NCI-H128 (cell line): Measurements from ENCODE around the gene CYP1A1.
"Not testable (repeated sequence)": the region's sequence is repeated elsewhere in the genome, so short reads cannot be mapped to it uniquely, and the experiment has no call there.

ENCODE experiments used
- DNase-seq: peaks from one replicate; lab custom pipeline; 2025; ENCODE audit not compliant: unreplicated experiment; lab: John Stamatoyannopoulos, UW

CYP1A1 gene

GRCh38 chr15:74738239-74738638, 12.9 kb upstream of the CYP1A1 start:
- DNase-seq, result not testable (repeated sequence)

GRCh38 chr15:74735305-74735704, 10.0 kb upstream of the CYP1A1 start:
- DNase-seq, result no peak

- no peak for DNase-seq
Measured at GRCh38 chr15:74733269-74733668, 7.9 kb upstream of the CYP1A1 start.

- no peak for DNase-seq
Measured at GRCh38 chr15:74732846-74733245, 7.5 kb upstream of the CYP1A1 start.

GRCh38 chr15:74730619-74731316, 5.4 kb upstream of the CYP1A1 start:
- DNase-seq, result no peak

- DNase-seq, result not testable (repeated sequence)
Measured at GRCh38 chr15:74729372-74729771, 4.0 kb upstream of the CYP1A1 start.

GRCh38 chr15:74728699-74729098, 3.4 kb upstream of the CYP1A1 start:
- not testable (repeated sequence) for DNase-seq

- DNase-seq, result no peak
Measured at GRCh38 chr15:74727727-74728126, 2.4 kb upstream of the CYP1A1 start.

- no peak for DNase-seq
Measured at GRCh38 chr15:74726774-74727164, 1.4 kb upstream of the CYP1A1 start.

- no peak for DNase-seq
Measured at GRCh38 chr15:74725845-74726773, 781 bp upstream of the CYP1A1 start.

- no peak for DNase-seq
Measured at GRCh38 chr15:74724570-74725224, 631 bp downstream of the CYP1A1 start.

GRCh38 chr15:74723754-74724334, 1.5 kb downstream of the CYP1A1 start:
- no peak for DNase-seq

- DNase-seq, result no peak
Measured at GRCh38 chr15:74723187-74723586, 2.1 kb downstream of the CYP1A1 start.

GRCh38 chr15:74722591-74722990, 2.7 kb downstream of the CYP1A1 start:
- DNase-seq, result no peak

GRCh38 chr15:74716651-74717050, 8.7 kb downstream of the CYP1A1 start:
- DNase-seq, result no peak

GRCh38 chr15:74712311-74712710, 13.0 kb downstream of the CYP1A1 start:
- DNase-seq, result no peak

GRCh38 chr15:74710319-74711094, 14.8 kb downstream of the CYP1A1 start:
- no peak for DNase-seq

GRCh38 chr15:74709892-74710291, 15.4 kb downstream of the CYP1A1 start:
- no peak for DNase-seq

GRCh38 chr15:74709011-74709410, 16.3 kb downstream of the CYP1A1 start:
- no peak for DNase-seq

- DNase-seq, result no peak
Measured at GRCh38 chr15:74696808-74697207, 28.5 kb downstream of the CYP1A1 start.

GRCh38 chr15:74696398-74696729, 29.0 kb downstream of the CYP1A1 start:
- no peak for DNase-seq
